A549 treated with AZD9567 at 1 μM for 4 hours (cell line): ENCODE data around the gene FGG. TPM values are rescaled to one million over a fixed set of nuclear protein-coding genes. Genes with fewer than 3 reads are reported as not detected.

ENCODE experiments used
- total RNA-seq: library from RNA; stranded (reverse); fragments of 200-300 nt; extraction: Qiagen RNA extraction; gene quantifications from 5 replicates; pipeline ENCODE4 v1.2.3, GENCODE V29; 2022; ENCODE audit not compliant: insufficient read depth

The FGG gene
- total RNA-seq: 4.8 to 8.3 TPM (median 5.7 TPM) in 5 replicates

GRCh38 chr4:154612472-154613414, at the start of gene FGG:
Gene FGG, minus strand, starts transcription at chr4:154612656. Its CDS starts 47 bp downstream, at chr4:154612609.

GRCh38 chr4:154590329-154591006, 22.0 kb downstream of the FGG start, which contains the start of gene FGA:
Gene FGA, minus strand, starts transcription at chr4:154590742. Its CDS starts 55 bp downstream, at chr4:154590687.

GRCh38 chr4:154562697-154563254, 49.7 kb downstream of the FGG start, which contains the start of gene FGB:
Gene FGB, plus strand, starts transcription at chr4:154563011. Its CDS starts 8 bp downstream, at chr4:154563019.

Other genes starting within 250 kb of the FGG start
- 0.02 to 0.11 TPM in 2 of 5 replicates, not detected in the others for gene DCHS2, start 120.9 kb downstream of the FGG start, total RNA-seq
- gene PLRG1, start 62.3 kb downstream of the FGG start, total RNA-seq: 56.8 to 91.4 TPM (median 59.9 TPM) in 5 replicates
- 14.0 to 37.7 TPM (median 17.0 TPM) in 5 replicates for gene FGB, start 49.6 kb downstream of the FGG start, total RNA-seq
- gene FGA, start 21.9 kb downstream of the FGG start, total RNA-seq: 12.8 to 27.7 TPM (median 13.4 TPM) in 5 replicates
- 0.08 to 0.10 TPM in 2 of 5 replicates, not detected in the others for gene LRAT, start 131.3 kb upstream of the FGG start, total RNA-seq
- not detected in 5 replicates for gene RBM46, start 168.6 kb upstream of the FGG start, total RNA-seq